ENCODE measurements around the gene HOXA3.

DNA sequence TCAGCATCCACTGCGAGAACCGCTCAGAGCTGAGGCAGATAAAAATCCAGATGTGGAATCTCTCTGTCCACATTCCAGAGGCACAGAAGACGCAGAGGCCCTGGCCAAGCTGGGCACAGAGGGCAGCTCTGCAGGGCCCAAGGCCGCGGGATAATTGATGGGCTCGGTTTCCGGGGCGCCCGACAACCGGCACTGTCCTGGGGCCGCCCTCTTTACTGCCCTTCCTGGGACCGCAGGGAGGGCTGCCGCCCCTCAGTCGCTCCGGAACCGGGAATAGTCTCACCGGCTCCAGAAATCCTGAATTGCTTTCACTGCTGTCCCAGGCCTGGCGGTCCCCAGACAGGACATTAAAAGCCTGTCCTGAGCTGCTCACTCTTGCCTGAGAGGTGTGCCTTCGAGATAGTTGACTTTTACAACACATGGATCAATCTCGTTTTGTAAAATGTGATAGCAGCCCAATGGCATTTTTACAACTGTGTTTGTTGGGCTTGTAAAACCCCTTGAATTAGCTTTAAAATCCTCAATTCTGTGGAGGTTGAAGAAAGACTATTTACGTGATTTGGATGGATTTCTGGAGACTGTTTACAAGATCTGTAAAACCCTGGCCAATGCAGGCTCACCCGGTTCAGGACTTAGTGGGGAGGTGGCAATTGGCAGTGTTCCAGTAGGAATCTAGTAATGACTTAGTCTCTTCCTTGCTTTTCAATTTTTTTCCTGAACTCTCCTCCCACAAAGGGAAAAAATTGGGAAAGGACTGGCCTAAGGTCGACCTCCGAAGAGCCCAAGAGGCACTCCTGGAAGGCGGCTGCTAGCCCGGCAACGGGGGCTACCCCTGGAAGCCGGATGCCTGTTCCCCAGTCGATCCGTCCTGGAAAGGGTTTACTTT lies 3.4 kb downstream of the HOXA3 start:
- TF ChIP-seq, protein P1, sequence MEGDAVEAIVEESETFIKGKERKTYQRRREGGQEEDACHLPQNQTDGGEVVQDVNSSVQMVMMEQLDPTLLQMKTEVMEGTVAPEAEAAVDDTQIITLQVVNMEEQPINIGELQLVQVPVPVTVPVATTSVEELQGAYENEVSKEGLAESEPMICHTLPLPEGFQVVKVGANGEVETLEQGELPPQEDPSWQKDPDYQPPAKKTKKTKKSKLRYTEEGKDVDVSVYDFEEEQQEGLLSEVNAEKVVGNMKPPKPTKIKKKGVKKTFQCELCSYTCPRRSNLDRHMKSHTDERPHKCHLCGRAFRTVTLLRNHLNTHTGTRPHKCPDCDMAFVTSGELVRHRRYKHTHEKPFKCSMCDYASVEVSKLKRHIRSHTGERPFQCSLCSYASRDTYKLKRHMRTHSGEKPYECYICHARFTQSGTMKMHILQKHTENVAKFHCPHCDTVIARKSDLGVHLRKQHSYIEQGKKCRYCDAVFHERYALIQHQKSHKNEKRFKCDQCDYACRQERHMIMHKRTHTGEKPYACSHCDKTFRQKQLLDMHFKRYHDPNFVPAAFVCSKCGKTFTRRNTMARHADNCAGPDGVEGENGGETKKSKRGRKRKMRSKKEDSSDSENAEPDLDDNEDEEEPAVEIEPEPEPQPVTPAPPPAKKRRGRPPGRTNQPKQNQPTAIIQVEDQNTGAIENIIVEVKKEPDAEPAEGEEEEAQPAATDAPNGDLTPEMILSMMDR (IDR thresholded peaks at IDR 0.05 in 8 of 11, conservative IDR thresholded peaks at IDR 0.05 in 3 of 11) = no peak
- TF ChIP-seq POLR2A (IDR thresholded peaks at IDR 0.05) (no peak), POLR2AphosphoS5 (IDR thresholded peaks at IDR 0.05) (no peak)

All from spleen (tissue), 7 donors.